Measurements from ENCODE around the gene PAQR6.

PAQR6 gene

GRCh38 chr1:156247460-156248322 is at the start of gene PAQR6:
Gene PAQR6 (minus strand): TSS chr1:156248056. CDS start chr1:156246731, 1,325 bp downstream.
- DNase-seq (ENCODE audit: low spot score): no peak

GRCh38 chr1:156295391-156295947 is 47.6 kb upstream of the PAQR6 start, which contains the start of gene GLMP:
Gene GLMP (minus strand): TSS chr1:156295679. CDS start chr1:156295645, 34 bp downstream.
- peak; percentile 74 for DNase-seq (ENCODE audit: low spot score)

- DNase-seq (ENCODE audit: low spot score): no peak
These were observed 46.0 kb upstream of the PAQR6 start for GRCh38 chr1:156293895-156294294.

- DNase-seq (ENCODE audit: low spot score): no peak
These were observed 45.2 kb upstream of the PAQR6 start for GRCh38 chr1:156293098-156293434.

- DNase-seq (ENCODE audit: low spot score): peak; percentile 79
These were observed 43.6 kb upstream of the PAQR6 start for GRCh38 chr1:156291226-156292061.

- no peak for DNase-seq (ENCODE audit: low spot score)
These were observed 42.0 kb upstream of the PAQR6 start for GRCh38 chr1:156289857-156290256.

- DNase-seq (ENCODE audit: low spot score): no peak
These were observed 38.2 kb upstream of the PAQR6 start for GRCh38 chr1:156286061-156286460.

- DNase-seq (ENCODE audit: low spot score): no peak
These were observed 37.6 kb upstream of the PAQR6 start for GRCh38 chr1:156285437-156285836.

GRCh38 chr1:156284757-156285156 is 36.9 kb upstream of the PAQR6 start:
- no peak for DNase-seq (ENCODE audit: low spot score)

GRCh38 chr1:156284112-156284511 is 36.3 kb upstream of the PAQR6 start, which contains the start of gene TMEM79:
Gene TMEM79 (plus strand): TSS chr1:156284325. CDS start chr1:156285227, 902 bp downstream.
- DNase-seq (ENCODE audit: low spot score): no peak

GRCh38 chr1:156283521-156283920 is 35.7 kb upstream of the PAQR6 start:
- no peak for DNase-seq (ENCODE audit: low spot score)

- peak; percentile 98 for DNase-seq (ENCODE audit: low spot score)
These were observed 34.8 kb upstream of the PAQR6 start, which contains the start of gene SMG5 for GRCh38 chr1:156282479-156283222. Gene SMG5 (minus strand): TSS chr1:156282825. CDS start chr1:156282680, 145 bp downstream.

GRCh38 chr1:156281693-156282478 is 34.0 kb upstream of the PAQR6 start:
- peak; percentile 36 for DNase-seq (ENCODE audit: low spot score)

GRCh38 chr1:156281281-156281680 is 33.4 kb upstream of the PAQR6 start:
- peak; percentile 55 for DNase-seq (ENCODE audit: low spot score)

GRCh38 chr1:156279837-156280236 is 32.0 kb upstream of the PAQR6 start:
- no peak for DNase-seq (ENCODE audit: low spot score)

- no peak for DNase-seq (ENCODE audit: low spot score)
These were observed 29.1 kb upstream of the PAQR6 start for GRCh38 chr1:156276966-156277381.

- DNase-seq (ENCODE audit: low spot score): no peak
These were observed 28.7 kb upstream of the PAQR6 start for GRCh38 chr1:156276532-156276931.

- no peak for DNase-seq (ENCODE audit: low spot score)
These were observed 22.5 kb upstream of the PAQR6 start for GRCh38 chr1:156270314-156270713.

- DNase-seq (ENCODE audit: low spot score): no peak
These were observed 20.5 kb upstream of the PAQR6 start for GRCh38 chr1:156268336-156268735.

GRCh38 chr1:156266051-156266450 is 18.2 kb upstream of the PAQR6 start:
- no peak for DNase-seq (ENCODE audit: low spot score)

- no peak for DNase-seq (ENCODE audit: low spot score)
These were observed 15.4 kb upstream of the PAQR6 start for GRCh38 chr1:156263288-156263655.
